ENCODE results near the gene SURF6. TPM values are rescaled to one million over a fixed set of nuclear protein-coding genes. Genes with fewer than 3 reads are reported as not detected.

SURF6 gene
- total RNA-seq, 6 experiments from 2014 or later: 11.2 to 19.3 (median 13.5) TPM

GRCh38 chr9:133375724-133376654 lies 40.0 kb upstream of the SURF6 start, which contains the start of the genes STKLD1 and SURF4:
Gene STKLD1 (plus strand): TSS chr9:133376366. CDS start chr9:133376474, 108 bp downstream.
Gene SURF4 (minus strand): TSS chr9:133376060. CDS start chr9:133375969, 91 bp downstream.
- no peaks in the 10 kb centered on the region for H3K9me3 Mint-ChIP-seq
- DNase-seq: peak; percentile 90
- H3K36me3 Mint-ChIP-seq (ENCODE audit: low read depth): peaks cover 19% of the 10 kb centered on the region
- peak within 1 kb of the TSS; percentile 99 for H3K27ac Mint-ChIP-seq
- H3K4me1 Mint-ChIP-seq (ENCODE audit: low read depth): peaks cover 43% of the 10 kb centered on the region
- peaks cover 7% of the 10 kb centered on the region for H3K27me3 Mint-ChIP-seq (ENCODE audit: insufficient read depth)
- no peak for TF ChIP-seq CTCF (IDR thresholded peaks at IDR 0.05)
- peak within 1 kb of the TSS; percentile 99 for H3K4me3 Mint-ChIP-seq

GRCh38 chr9:133375116-133375723 lies 39.2 kb upstream of the SURF6 start:
- TF ChIP-seq CTCF (IDR thresholded peaks at IDR 0.05): no peak
- Mint-ChIP-seq H3K4me3 (peak overlapping the region; percentile 99), H3K4me1 (ENCODE audit: low read depth) (peaks cover 51% of the 10 kb centered on the region), H3K27me3 (ENCODE audit: insufficient read depth) (peaks cover 7% of the 10 kb centered on the region), H3K36me3 (ENCODE audit: low read depth) (peaks cover 27% of the 10 kb centered on the region), H3K9me3 (no peaks in the 10 kb centered on the region), H3K27ac (peak overlapping the region; percentile 99)
- no peak for DNase-seq

GRCh38 chr9:133374612-133375115 lies 38.7 kb upstream of the SURF6 start:
- Mint-ChIP-seq H3K27ac (peak overlapping the region; percentile 99), H3K4me3 (peak overlapping the region; percentile 99), H3K4me1 (ENCODE audit: low read depth) (peaks cover 56% of the 10 kb centered on the region), H3K9me3 (no peaks in the 10 kb centered on the region), H3K27me3 (ENCODE audit: insufficient read depth) (peaks cover 11% of the 10 kb centered on the region), H3K36me3 (ENCODE audit: low read depth) (peaks cover 32% of the 10 kb centered on the region)
- peak; percentile 41 for DNase-seq
- no peak for TF ChIP-seq CTCF (IDR thresholded peaks at IDR 0.05)

- TF ChIP-seq CTCF (IDR thresholded peaks at IDR 0.05): no peak
- Mint-ChIP-seq H3K9me3 (no peaks in the 10 kb centered on the region), H3K4me3 (peak overlapping the region; percentile 24; the same call in 1 of the 2 replicates), H3K4me1 (ENCODE audit: low read depth) (peaks cover 58% of the 10 kb centered on the region), H3K27ac (no peak overlapping the region), H3K36me3 (ENCODE audit: low read depth) (peaks cover 45% of the 10 kb centered on the region), H3K27me3 (ENCODE audit: insufficient read depth) (peaks cover 13% of the 10 kb centered on the region)
- DNase-seq: no peak
These were observed 36.2 kb upstream of the SURF6 start for GRCh38 chr9:133372144-133372543.

GRCh38 chr9:133371261-133371711 lies 35.3 kb upstream of the SURF6 start:
- H3K4me3 Mint-ChIP-seq: no peak overlapping the region; the same call in 1 of the 2 replicates
- 0 out of 2 replicates have a peak overlapping the region, but pooled peaks have one; percentile 6 for H3K27ac Mint-ChIP-seq
- peaks cover 52% of the 10 kb centered on the region for H3K4me1 Mint-ChIP-seq (ENCODE audit: low read depth)
- peaks cover 13% of the 10 kb centered on the region for H3K27me3 Mint-ChIP-seq (ENCODE audit: insufficient read depth)
- H3K36me3 Mint-ChIP-seq (ENCODE audit: low read depth): peaks cover 45% of the 10 kb centered on the region
- DNase-seq: no peak
- no peaks in the 10 kb centered on the region for H3K9me3 Mint-ChIP-seq
- no peak for TF ChIP-seq CTCF (IDR thresholded peaks at IDR 0.05)
